ENCODE results near the gene TCEAL8. TPM values are rescaled to one million over a fixed set of nuclear protein-coding genes. Genes with fewer than 3 reads are reported as not detected.

TCEAL8 gene
- total RNA-seq, 1 experiment from 2014 or later, result 13.9 TPM

DNA sequence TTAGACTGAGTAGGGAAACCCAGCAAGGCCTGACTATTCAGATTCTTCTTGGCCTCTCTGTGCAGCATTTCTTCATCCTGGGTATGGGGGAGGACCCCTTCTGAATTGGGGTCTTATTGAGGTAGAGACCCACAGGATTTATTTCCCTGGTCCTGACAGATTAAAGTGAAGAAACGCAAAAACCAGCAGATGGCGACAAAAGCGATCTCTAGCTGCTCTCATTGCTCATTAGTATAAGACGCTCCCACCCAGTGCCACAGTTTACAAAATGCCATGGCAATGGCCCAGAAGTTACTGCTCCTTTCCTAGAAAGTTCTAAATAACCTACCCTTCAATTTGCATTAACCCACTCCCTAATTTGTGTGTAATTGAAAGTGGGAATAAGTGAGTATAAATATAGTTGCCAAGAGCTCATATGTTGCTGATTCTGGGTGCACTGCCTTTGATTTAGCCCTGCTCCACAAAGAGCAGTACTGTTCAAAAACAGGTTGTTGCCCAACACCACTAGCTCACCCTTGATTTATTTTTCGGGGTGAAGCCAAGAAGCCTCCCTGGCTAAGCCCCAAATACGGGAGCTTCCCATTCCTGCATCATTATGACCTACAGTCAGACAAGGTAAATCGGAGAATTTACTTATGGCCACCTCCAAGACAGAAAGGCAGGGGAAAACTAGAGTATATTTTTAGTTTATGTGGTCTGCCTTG lies 43.8 kb downstream of the TCEAL8 start:
- peaks cover 9% of the 10 kb centered on the region for H3K27me3 ChIP-seq (ENCODE audit: control insufficient read depth, insufficient read depth, low read length)
- intact Hi-C loops (cut with micrococcal nuclease; ENCODE audit: unreplicated experiment) (loop anchor here (1.0 to 2.0 kb wide), 2 partner anchors 38 to 253 kb away; no protein-coding TSS in a partner anchor), in situ Hi-C loops (cut with HindIII; ENCODE audit: low pct_unique_long_range_greater_than_20kb, low sequenced_read_pairs) (no loop called here)
- no TSS peak for BruUV-seq (replicated peaks)
- POLR2A ChIA-PET, result interaction anchor here (1.1 kb wide), 1 partner anchor 38 kb away, joined by 3 read pairs; no protein-coding TSS in a partner anchor
- H3K9me3 ChIP-seq (ENCODE audit: control insufficient read depth, insufficient read depth, low read depth, low read length), result no peaks in the 10 kb centered on the region
- H3K4me1 ChIP-seq (ENCODE audit: control insufficient read depth, insufficient read depth, low read length), result peaks cover 5% of the 10 kb centered on the region; the same call in 1 of the 2 replicates
- DNase-seq (ENCODE audit: low read depth, low spot score) (peak; percentile 25), ATAC-seq (peak; percentile 76; the same call in 1 of the 2 replicates)
- no peak overlapping the region for H3K4me3 ChIP-seq (ENCODE audit: low read depth in 2 of 2, low read length in 2 of 2)
- H3K27ac ChIP-seq (ENCODE audit: low read length), result no peak overlapping the region
- TF ChIP-seq, protein P1, sequence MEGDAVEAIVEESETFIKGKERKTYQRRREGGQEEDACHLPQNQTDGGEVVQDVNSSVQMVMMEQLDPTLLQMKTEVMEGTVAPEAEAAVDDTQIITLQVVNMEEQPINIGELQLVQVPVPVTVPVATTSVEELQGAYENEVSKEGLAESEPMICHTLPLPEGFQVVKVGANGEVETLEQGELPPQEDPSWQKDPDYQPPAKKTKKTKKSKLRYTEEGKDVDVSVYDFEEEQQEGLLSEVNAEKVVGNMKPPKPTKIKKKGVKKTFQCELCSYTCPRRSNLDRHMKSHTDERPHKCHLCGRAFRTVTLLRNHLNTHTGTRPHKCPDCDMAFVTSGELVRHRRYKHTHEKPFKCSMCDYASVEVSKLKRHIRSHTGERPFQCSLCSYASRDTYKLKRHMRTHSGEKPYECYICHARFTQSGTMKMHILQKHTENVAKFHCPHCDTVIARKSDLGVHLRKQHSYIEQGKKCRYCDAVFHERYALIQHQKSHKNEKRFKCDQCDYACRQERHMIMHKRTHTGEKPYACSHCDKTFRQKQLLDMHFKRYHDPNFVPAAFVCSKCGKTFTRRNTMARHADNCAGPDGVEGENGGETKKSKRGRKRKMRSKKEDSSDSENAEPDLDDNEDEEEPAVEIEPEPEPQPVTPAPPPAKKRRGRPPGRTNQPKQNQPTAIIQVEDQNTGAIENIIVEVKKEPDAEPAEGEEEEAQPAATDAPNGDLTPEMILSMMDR (IDR thresholded peaks at IDR 0.05), result peak; percentile 78
- TF ChIP-seq TCF7L2 (IDR thresholded peaks at IDR 0.05; ENCODE audit: low read depth, low read length), result no peak
- CTCF ChIA-PET, result interaction anchor here (0.5 to 2.4 kb wide), 3 partner anchors 38 to 253 kb away, joined by 3 to 15 read pairs (median 4); partner anchors contain the start of gene BEX3
- H3K36me3 ChIP-seq (ENCODE audit: control insufficient read depth, insufficient read depth, low read length), result no peaks in the 10 kb centered on the region

DNA sequence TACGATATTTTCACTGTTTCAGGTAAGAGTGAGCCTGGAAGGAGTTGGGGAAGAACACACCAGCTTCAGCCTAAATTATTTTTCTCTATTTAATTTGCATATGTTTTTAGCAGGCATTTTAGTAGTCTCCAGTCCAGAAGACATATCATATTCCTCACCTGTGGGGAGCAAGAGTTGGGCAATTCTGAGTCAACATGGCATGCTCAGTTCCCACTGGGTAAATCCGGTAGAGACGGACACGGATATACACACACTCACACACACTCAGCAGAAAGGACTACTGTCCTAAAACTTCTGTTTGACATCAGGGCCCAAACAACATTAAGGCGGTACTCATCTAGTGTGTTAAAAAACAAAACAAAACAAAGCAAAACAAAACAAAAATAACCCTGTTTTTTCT lies 44.9 kb downstream of the TCEAL8 start:
- POLR2A ChIA-PET, result no interaction called here

More for the DNA sequence above, 44.9 kb downstream of the TCEAL8 start:
- intact Hi-C loops (cut with micrococcal nuclease; ENCODE audit: unreplicated experiment) (loop anchor here (2.0 kb wide), 1 partner anchor 39 kb away; no protein-coding TSS in a partner anchor), in situ Hi-C loops (cut with HindIII; ENCODE audit: low pct_unique_long_range_greater_than_20kb, low sequenced_read_pairs) (no loop called here)
- Histone ChIP-seq H3K9me3 (ENCODE audit: control insufficient read depth, insufficient read depth, low read depth, low read length) (no peaks in the 10 kb centered on the region), H3K36me3 (ENCODE audit: control insufficient read depth, insufficient read depth, low read length) (no peaks in the 10 kb centered on the region), H3K4me1 (ENCODE audit: control insufficient read depth, insufficient read depth, low read length) (peaks cover 5% of the 10 kb centered on the region; the same call in 1 of the 2 replicates), H3K27ac (ENCODE audit: low read length) (no peak overlapping the region), H3K4me3 (ENCODE audit: low read depth in 2 of 2, low read length in 2 of 2) (no peak overlapping the region), H3K27me3 (ENCODE audit: control insufficient read depth, insufficient read depth, low read length) (peaks cover 8% of the 10 kb centered on the region; the same call in 1 of the 2 replicates)
- DNase-seq (ENCODE audit: low read depth, low spot score) (no peak), ATAC-seq (no peak)
- no peak for TF ChIP-seq SIN3A (IDR thresholded peaks at IDR 0.05; ENCODE audit: borderline replicate concordance, insufficient read depth, low read depth, low read length)
- no peak for TF ChIP-seq TCF7L2 (IDR thresholded peaks at IDR 0.05; ENCODE audit: low read depth, low read length)
- TF ChIP-seq, protein P2, sequence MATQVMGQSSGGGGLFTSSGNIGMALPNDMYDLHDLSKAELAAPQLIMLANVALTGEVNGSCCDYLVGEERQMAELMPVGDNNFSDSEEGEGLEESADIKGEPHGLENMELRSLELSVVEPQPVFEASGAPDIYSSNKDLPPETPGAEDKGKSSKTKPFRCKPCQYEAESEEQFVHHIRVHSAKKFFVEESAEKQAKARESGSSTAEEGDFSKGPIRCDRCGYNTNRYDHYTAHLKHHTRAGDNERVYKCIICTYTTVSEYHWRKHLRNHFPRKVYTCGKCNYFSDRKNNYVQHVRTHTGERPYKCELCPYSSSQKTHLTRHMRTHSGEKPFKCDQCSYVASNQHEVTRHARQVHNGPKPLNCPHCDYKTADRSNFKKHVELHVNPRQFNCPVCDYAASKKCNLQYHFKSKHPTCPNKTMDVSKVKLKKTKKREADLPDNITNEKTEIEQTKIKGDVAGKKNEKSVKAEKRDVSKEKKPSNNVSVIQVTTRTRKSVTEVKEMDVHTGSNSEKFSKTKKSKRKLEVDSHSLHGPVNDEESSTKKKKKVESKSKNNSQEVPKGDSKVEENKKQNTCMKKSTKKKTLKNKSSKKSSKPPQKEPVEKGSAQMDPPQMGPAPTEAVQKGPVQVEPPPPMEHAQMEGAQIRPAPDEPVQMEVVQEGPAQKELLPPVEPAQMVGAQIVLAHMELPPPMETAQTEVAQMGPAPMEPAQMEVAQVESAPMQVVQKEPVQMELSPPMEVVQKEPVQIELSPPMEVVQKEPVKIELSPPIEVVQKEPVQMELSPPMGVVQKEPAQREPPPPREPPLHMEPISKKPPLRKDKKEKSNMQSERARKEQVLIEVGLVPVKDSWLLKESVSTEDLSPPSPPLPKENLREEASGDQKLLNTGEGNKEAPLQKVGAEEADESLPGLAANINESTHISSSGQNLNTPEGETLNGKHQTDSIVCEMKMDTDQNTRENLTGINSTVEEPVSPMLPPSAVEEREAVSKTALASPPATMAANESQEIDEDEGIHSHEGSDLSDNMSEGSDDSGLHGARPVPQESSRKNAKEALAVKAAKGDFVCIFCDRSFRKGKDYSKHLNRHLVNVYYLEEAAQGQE (IDR thresholded peaks at IDR 0.05; ENCODE audit: insufficient read depth in 1 of 2, low read depth in 2 of 2, low read length in 1 of 2), result no peak
- TF ChIP-seq, protein P1 (IDR thresholded peaks at IDR 0.05), result no peak
- no peak for TF ChIP-seq POLR2AphosphoS5 (IDR thresholded peaks at IDR 0.05; ENCODE audit: low read depth, low read length)
- BruUV-seq (replicated peaks), result no TSS peak
- CTCF ChIA-PET, result interaction anchor here (2.4 kb wide), 1 partner anchor 254 kb away, joined by 15 read pairs; no protein-coding TSS in a partner anchor

Other genes with a start within 250 kb of the TCEAL8 start
- not detected for gene BEX1, start 191.0 kb downstream of the TCEAL8 start, total RNA-seq (2021; ENCODE audit: unreplicated experiment)
- gene NXF3, start 162.0 kb downstream of the TCEAL8 start, total RNA-seq (2021; ENCODE audit: unreplicated experiment), result 0.26 TPM
- 1.1 TPM for gene BEX4, start 40.0 kb downstream of the TCEAL8 start, total RNA-seq (2021; ENCODE audit: unreplicated experiment)
- not detected for gene TCEAL5, start 21.6 kb upstream of the TCEAL8 start, total RNA-seq (2021; ENCODE audit: unreplicated experiment)
- 9.1 TPM for gene BEX2, start 55.8 kb upstream of the TCEAL8 start, total RNA-seq (2021; ENCODE audit: unreplicated experiment)
- not detected for gene TCEAL7, start 75.1 kb upstream of the TCEAL8 start, total RNA-seq (2021; ENCODE audit: unreplicated experiment)
- gene TCEAL9, start 101.4 kb upstream of the TCEAL8 start, total RNA-seq (2021; ENCODE audit: unreplicated experiment), result 42.6 TPM
- gene BEX3, start 121.4 kb upstream of the TCEAL8 start, total RNA-seq (2021; ENCODE audit: unreplicated experiment), result 59.3 TPM

All from Panc1 (cell line).